ENCODE measurements around the gene RGS6. TPM values are rescaled to one million over a fixed set of nuclear protein-coding genes. Genes with fewer than 3 reads are reported as not detected.

Gene RGS6
- total RNA-seq, 1 donor from 2014 or later, result 2.5 TPM

GRCh38 chr14:72292689-72293024 is 360.4 kb downstream of the RGS6 start:
- Mint-ChIP-seq H3K27ac (no peak overlapping the region), H3K4me1 (no peaks in the 10 kb centered on the region), H3K36me3 (ENCODE audit: low read depth) (no peaks in the 10 kb centered on the region), H3K27me3 (peaks cover 16% of the 10 kb centered on the region), H3K4me3 (no peak overlapping the region), H3K9me3 (no peaks in the 10 kb centered on the region)
- intact Hi-C loops (cut with micrococcal nuclease), result loop anchor here (2.0 kb wide), 2 partner anchors 268 to 360 kb away; partner anchors contain the start of gene RGS6
- DNase-seq, result no peak

- no peaks in the 10 kb centered on the region for H3K4me1 Mint-ChIP-seq
- peaks cover 16% of the 10 kb centered on the region for H3K9me3 Mint-ChIP-seq
These were observed 369.1 kb downstream of the RGS6 start for GRCh38 chr14:72301352-72301751.

GRCh38 chr14:72303930-72304329 is 371.7 kb downstream of the RGS6 start:
- Mint-ChIP-seq H3K4me1 (no peaks in the 10 kb centered on the region), H3K36me3 (ENCODE audit: low read depth) (peaks cover 2% of the 10 kb centered on the region), H3K27me3 (peaks cover 32% of the 10 kb centered on the region), H3K9me3 (peaks cover 20% of the 10 kb centered on the region), H3K4me3 (no peak overlapping the region), H3K27ac (no peak overlapping the region)
- no peak for DNase-seq
- intact Hi-C loops (cut with micrococcal nuclease), result no loop called here

More at GRCh38 chr14:72301352-72301751, 369.1 kb downstream of the RGS6 start:
- Mint-ChIP-seq H3K36me3 (ENCODE audit: low read depth) (peaks cover 2% of the 10 kb centered on the region), H3K27ac (no peak overlapping the region), H3K4me3 (no peak overlapping the region), H3K27me3 (peaks cover 30% of the 10 kb centered on the region)
- intact Hi-C loops (cut with micrococcal nuclease), result no loop called here
- no peak for DNase-seq

- peaks cover 2% of the 10 kb centered on the region for H3K36me3 Mint-ChIP-seq (ENCODE audit: low read depth)
- H3K4me3 Mint-ChIP-seq, result no peak overlapping the region
- peaks cover 29% of the 10 kb centered on the region for H3K27me3 Mint-ChIP-seq
- H3K9me3 Mint-ChIP-seq, result peaks cover 20% of the 10 kb centered on the region
- H3K27ac Mint-ChIP-seq, result no peak overlapping the region
- intact Hi-C loops (cut with micrococcal nuclease), result no loop called here
- no peak for DNase-seq
- H3K4me1 Mint-ChIP-seq, result no peaks in the 10 kb centered on the region
These were observed 373.3 kb downstream of the RGS6 start for GRCh38 chr14:72305561-72305960.

- intact Hi-C loops (cut with micrococcal nuclease), result no loop called here
- Mint-ChIP-seq H3K9me3 (peaks cover 19% of the 10 kb centered on the region), H3K4me1 (no peaks in the 10 kb centered on the region), H3K27ac (no peak overlapping the region), H3K36me3 (ENCODE audit: low read depth) (no peaks in the 10 kb centered on the region), H3K27me3 (peaks cover 19% of the 10 kb centered on the region), H3K4me3 (no peak overlapping the region)
- peak; percentile 30 for DNase-seq
These were observed 376.8 kb downstream of the RGS6 start for GRCh38 chr14:72308967-72309485.

GRCh38 chr14:72311116-72311515 is 378.9 kb downstream of the RGS6 start:
- Mint-ChIP-seq H3K27ac (no peak overlapping the region), H3K27me3 (peaks cover 21% of the 10 kb centered on the region), H3K36me3 (ENCODE audit: low read depth) (no peaks in the 10 kb centered on the region), H3K4me3 (no peak overlapping the region), H3K4me1 (no peaks in the 10 kb centered on the region), H3K9me3 (peaks cover 19% of the 10 kb centered on the region)
- no peak for DNase-seq
- intact Hi-C loops (cut with micrococcal nuclease), result loop anchor here (10.0 kb wide), 1 partner anchor 114 kb away; no protein-coding TSS in a partner anchor

GRCh38 chr14:72311516-72311915 is 379.3 kb downstream of the RGS6 start:
- Mint-ChIP-seq H3K27ac (no peak overlapping the region), H3K4me3 (no peak overlapping the region)
- intact Hi-C loops (cut with micrococcal nuclease), result loop anchor here (10.0 kb wide), 1 partner anchor 113 kb away; no protein-coding TSS in a partner anchor

GRCh38 chr14:72314808-72315435 is 382.7 kb downstream of the RGS6 start:
- DNase-seq, result peak; percentile 9
- H3K4me3 Mint-ChIP-seq, result no peak overlapping the region
- peaks cover 10% of the 10 kb centered on the region for H3K27me3 Mint-ChIP-seq
- no peak overlapping the region for H3K27ac Mint-ChIP-seq
- H3K36me3 Mint-ChIP-seq (ENCODE audit: low read depth), result peaks cover 2% of the 10 kb centered on the region
- H3K4me1 Mint-ChIP-seq, result peaks cover 10% of the 10 kb centered on the region
- intact Hi-C loops (cut with micrococcal nuclease), result loop anchor here (10.0 kb wide), 1 partner anchor 110 kb away; no protein-coding TSS in a partner anchor
- H3K9me3 Mint-ChIP-seq, result peaks cover 21% of the 10 kb centered on the region

More at GRCh38 chr14:72311516-72311915, 379.3 kb downstream of the RGS6 start:
- Mint-ChIP-seq H3K36me3 (ENCODE audit: low read depth) (no peaks in the 10 kb centered on the region), H3K9me3 (peaks cover 16% of the 10 kb centered on the region), H3K27me3 (peaks cover 20% of the 10 kb centered on the region), H3K4me1 (no peaks in the 10 kb centered on the region)
- DNase-seq, result no peak

- Mint-ChIP-seq H3K27ac (no peak overlapping the region), H3K4me3 (no peak overlapping the region), H3K27me3 (peaks cover 10% of the 10 kb centered on the region), H3K4me1 (peaks cover 10% of the 10 kb centered on the region), H3K36me3 (ENCODE audit: low read depth) (peaks cover 2% of the 10 kb centered on the region), H3K9me3 (peaks cover 21% of the 10 kb centered on the region)
- intact Hi-C loops (cut with micrococcal nuclease), result loop anchor here (10.0 kb wide), 1 partner anchor 109 kb away; no protein-coding TSS in a partner anchor
- peak; percentile 51 for DNase-seq
These were observed 383.5 kb downstream of the RGS6 start for GRCh38 chr14:72315714-72316113.

- Mint-ChIP-seq H3K36me3 (ENCODE audit: low read depth) (peaks cover 2% of the 10 kb centered on the region), H3K9me3 (peaks cover 17% of the 10 kb centered on the region), H3K4me1 (peaks cover 10% of the 10 kb centered on the region), H3K27ac (no peak overlapping the region), H3K27me3 (peaks cover 11% of the 10 kb centered on the region), H3K4me3 (peak overlapping the region; percentile 21)
- peak; percentile 68 for DNase-seq
- intact Hi-C loops (cut with micrococcal nuclease), result loop anchor here (10.0 kb wide), 1 partner anchor 106 kb away; no protein-coding TSS in a partner anchor
These were observed 386.4 kb downstream of the RGS6 start for GRCh38 chr14:72318648-72319047.

- Mint-ChIP-seq H3K36me3 (ENCODE audit: low read depth) (no peaks in the 10 kb centered on the region), H3K27ac (no peak overlapping the region), H3K27me3 (peaks cover 22% of the 10 kb centered on the region), H3K4me3 (no peak overlapping the region), H3K9me3 (peaks cover 6% of the 10 kb centered on the region), H3K4me1 (no peaks in the 10 kb centered on the region)
- intact Hi-C loops (cut with micrococcal nuclease), result no loop called here
- no peak for DNase-seq
These were observed 399.8 kb downstream of the RGS6 start for GRCh38 chr14:72332046-72332445.

- intact Hi-C loops (cut with micrococcal nuclease), result no loop called here
- Mint-ChIP-seq H3K36me3 (ENCODE audit: low read depth) (no peaks in the 10 kb centered on the region), H3K9me3 (peaks cover 6% of the 10 kb centered on the region), H3K4me1 (no peaks in the 10 kb centered on the region), H3K27ac (no peak overlapping the region), H3K4me3 (no peak overlapping the region), H3K27me3 (peaks cover 22% of the 10 kb centered on the region)
- DNase-seq, result no peak
These were observed 400.6 kb downstream of the RGS6 start for GRCh38 chr14:72332871-72333270.

- Mint-ChIP-seq H3K36me3 (ENCODE audit: low read depth) (no peaks in the 10 kb centered on the region), H3K4me3 (no peak overlapping the region), H3K4me1 (no peaks in the 10 kb centered on the region), H3K9me3 (peaks cover 2% of the 10 kb centered on the region), H3K27ac (no peak overlapping the region), H3K27me3 (peaks cover 19% of the 10 kb centered on the region)
- intact Hi-C loops (cut with micrococcal nuclease), result no loop called here
- DNase-seq, result no peak
These were observed 401.1 kb downstream of the RGS6 start for GRCh38 chr14:72333357-72333756.

- Mint-ChIP-seq H3K27me3 (peaks cover 20% of the 10 kb centered on the region), H3K27ac (no peak overlapping the region), H3K4me3 (no peak overlapping the region), H3K9me3 (peaks cover 12% of the 10 kb centered on the region), H3K4me1 (no peaks in the 10 kb centered on the region), H3K36me3 (ENCODE audit: low read depth) (no peaks in the 10 kb centered on the region)
- intact Hi-C loops (cut with micrococcal nuclease), result no loop called here
- DNase-seq, result no peak
These were observed 404.2 kb downstream of the RGS6 start for GRCh38 chr14:72336311-72336980.

All from activated CD4-positive, alpha-beta T cell treated with anti-CD3 and anti-CD28 coated beads, Interleukin-2, amount 10 ng/mL, durations not matched to agents 24 days and 14 days (primary cell).